ENCODE data around the gene ATP6V1B1. TPM values are rescaled to one million over a fixed set of nuclear protein-coding genes. Genes with fewer than 3 reads are reported as not detected.
A peak's percentile ranks its signal among the peaks of the same experiment; 100 is the strongest.

The ATP6V1B1 gene
- total and polyA plus RNA-seq, 2 of the 13 experiments (the other 11 are each of a cell fraction or from before 2014, with no cell fraction given): 0.58 to 1.6 TPM

- TF ChIP-seq, protein P1, sequence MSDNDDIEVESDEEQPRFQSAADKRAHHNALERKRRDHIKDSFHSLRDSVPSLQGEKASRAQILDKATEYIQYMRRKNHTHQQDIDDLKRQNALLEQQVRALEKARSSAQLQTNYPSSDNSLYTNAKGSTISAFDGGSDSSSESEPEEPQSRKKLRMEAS (IDR thresholded peaks at IDR 0.05): peak; percentile 48; the same call in 1 of the 2 replicates
- TF ChIP-seq ZNF501 (CRISPR knock-in tag; IDR thresholded peaks at IDR 0.05): peak; percentile 89
- no peak for TF ChIP-seq TRIM24 (CRISPR knock-in tag; IDR thresholded peaks at IDR 0.05)
- peak; percentile 95 for TF ChIP-seq ARNT2 (CRISPR knock-in tag; IDR thresholded peaks at IDR 0.05; ENCODE audit: low read depth)
- TF ChIP-seq, protein P2, sequence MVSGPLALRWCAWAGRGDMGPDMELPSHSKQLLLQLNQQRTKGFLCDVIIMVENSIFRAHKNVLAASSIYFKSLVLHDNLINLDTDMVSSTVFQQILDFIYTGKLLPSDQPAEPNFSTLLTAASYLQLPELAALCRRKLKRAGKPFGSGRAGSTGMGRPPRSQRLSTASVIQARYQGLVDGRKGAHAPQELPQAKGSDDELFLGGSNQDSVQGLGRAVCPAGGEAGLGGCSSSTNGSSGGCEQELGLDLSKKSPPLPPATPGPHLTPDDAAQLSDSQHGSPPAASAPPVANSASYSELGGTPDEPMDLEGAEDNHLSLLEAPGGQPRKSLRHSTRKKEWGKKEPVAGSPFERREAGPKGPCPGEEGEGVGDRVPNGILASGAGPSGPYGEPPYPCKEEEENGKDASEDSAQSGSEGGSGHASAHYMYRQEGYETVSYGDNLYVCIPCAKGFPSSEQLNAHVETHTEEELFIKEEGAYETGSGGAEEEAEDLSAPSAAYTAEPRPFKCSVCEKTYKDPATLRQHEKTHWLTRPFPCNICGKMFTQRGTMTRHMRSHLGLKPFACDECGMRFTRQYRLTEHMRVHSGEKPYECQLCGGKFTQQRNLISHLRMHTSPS (CRISPR knock-in tag; IDR thresholded peaks at IDR 0.05; ENCODE audit: low read depth): peak; percentile 80
- TF ChIP-seq, protein P3, sequence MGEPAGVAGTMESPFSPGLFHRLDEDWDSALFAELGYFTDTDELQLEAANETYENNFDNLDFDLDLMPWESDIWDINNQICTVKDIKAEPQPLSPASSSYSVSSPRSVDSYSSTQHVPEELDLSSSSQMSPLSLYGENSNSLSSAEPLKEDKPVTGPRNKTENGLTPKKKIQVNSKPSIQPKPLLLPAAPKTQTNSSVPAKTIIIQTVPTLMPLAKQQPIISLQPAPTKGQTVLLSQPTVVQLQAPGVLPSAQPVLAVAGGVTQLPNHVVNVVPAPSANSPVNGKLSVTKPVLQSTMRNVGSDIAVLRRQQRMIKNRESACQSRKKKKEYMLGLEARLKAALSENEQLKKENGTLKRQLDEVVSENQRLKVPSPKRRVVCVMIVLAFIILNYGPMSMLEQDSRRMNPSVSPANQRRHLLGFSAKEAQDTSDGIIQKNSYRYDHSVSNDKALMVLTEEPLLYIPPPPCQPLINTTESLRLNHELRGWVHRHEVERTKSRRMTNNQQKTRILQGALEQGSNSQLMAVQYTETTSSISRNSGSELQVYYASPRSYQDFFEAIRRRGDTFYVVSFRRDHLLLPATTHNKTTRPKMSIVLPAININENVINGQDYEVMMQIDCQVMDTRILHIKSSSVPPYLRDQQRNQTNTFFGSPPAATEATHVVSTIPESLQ (CRISPR knock-in tag; conservative IDR thresholded peaks at IDR 0.05): no peak
- TF ChIP-seq SIN3A (IDR thresholded peaks at IDR 0.05; ENCODE audit: borderline replicate concordance, low read depth, low read length): peak; percentile 81; the same call in 1 of the 2 replicates
- 0 out of 2 replicates have a peak, but pooled peaks have one; percentile 57 for TF ChIP-seq MTA1 (CRISPR knock-in tag; IDR thresholded peaks at IDR 0.05; ENCODE audit: borderline replicate concordance)
- TF ChIP-seq ZBTB46 (CRISPR knock-in tag; IDR thresholded peaks at IDR 0.05; ENCODE audit: borderline replicate concordance): no peak; the same call in 1 of the 2 replicates
- no peak for TF ChIP-seq CEBPB (IDR thresholded peaks at IDR 0.05; ENCODE audit: borderline replicate concordance, low read depth, low read length)
- TF ChIP-seq ZNF431 (CRISPR knock-in tag; IDR thresholded peaks at IDR 0.05; ENCODE audit: borderline replicate concordance, low read depth): peak; percentile 89; the same call in 1 of the 2 replicates
- 0 out of 2 replicates have a peak, but pooled peaks have one; percentile 65 for TF ChIP-seq BRF2 (CRISPR knock-in tag; IDR thresholded peaks at IDR 0.05)
- no peak for TF ChIP-seq TGIF2 (CRISPR knock-in tag; IDR thresholded peaks at IDR 0.05)
- no peak for TF ChIP-seq ZNF180 (CRISPR knock-in tag; IDR thresholded peaks at IDR 0.05; ENCODE audit: borderline replicate concordance, low read depth)
- TF ChIP-seq MEIS2 (CRISPR knock-in tag; IDR thresholded peaks at IDR 0.05): peak; percentile 68
- TF ChIP-seq IKZF4 (CRISPR knock-in tag; IDR thresholded peaks at IDR 0.05; ENCODE audit: borderline replicate concordance, low read depth, not compliant biosample characterization): peak; percentile 73
- TF ChIP-seq ZNF839 (CRISPR knock-in tag; IDR thresholded peaks at IDR 0.05; ENCODE audit: borderline replicate concordance): no peak
- no peak for TF ChIP-seq NKX3-1 (CRISPR knock-in tag; IDR thresholded peaks at IDR 0.05)
- no peak for TF ChIP-seq GPN1 (CRISPR knock-in tag; IDR thresholded peaks at IDR 0.05; ENCODE audit: borderline replicate concordance)
- TF ChIP-seq SP1 (IDR thresholded peaks at IDR 0.05): no peak
- TF ChIP-seq SP1 (CRISPR knock-in tag; IDR thresholded peaks at IDR 0.05): peak; percentile 60
- TF ChIP-seq KLF9 (CRISPR knock-in tag; IDR thresholded peaks at IDR 0.05; ENCODE audit: low read depth): no peak
- TF ChIP-seq RNF2 (conservative IDR thresholded peaks at IDR 0.05; ENCODE audit: low read depth): 0 out of 2 replicates have a peak, but pooled peaks have one; percentile 25
- TF ChIP-seq ZNF709 (CRISPR knock-in tag; IDR thresholded peaks at IDR 0.05): peak; percentile 87
Measured at GRCh38 chr2:70994699-70995425, 59.2 kb downstream of the ATP6V1B1 start, which contains the start of gene TEX261 (continued).

Data from HepG2 (cell line).